ENCODE data around the gene DPH2. TPM values are rescaled to one million over a fixed set of nuclear protein-coding genes. Genes with fewer than 3 reads are reported as not detected.

DPH2 gene
- total and polyA plus RNA-seq, 7 donors = 37.8 to 123 (median 53.7) TPM

DNA sequence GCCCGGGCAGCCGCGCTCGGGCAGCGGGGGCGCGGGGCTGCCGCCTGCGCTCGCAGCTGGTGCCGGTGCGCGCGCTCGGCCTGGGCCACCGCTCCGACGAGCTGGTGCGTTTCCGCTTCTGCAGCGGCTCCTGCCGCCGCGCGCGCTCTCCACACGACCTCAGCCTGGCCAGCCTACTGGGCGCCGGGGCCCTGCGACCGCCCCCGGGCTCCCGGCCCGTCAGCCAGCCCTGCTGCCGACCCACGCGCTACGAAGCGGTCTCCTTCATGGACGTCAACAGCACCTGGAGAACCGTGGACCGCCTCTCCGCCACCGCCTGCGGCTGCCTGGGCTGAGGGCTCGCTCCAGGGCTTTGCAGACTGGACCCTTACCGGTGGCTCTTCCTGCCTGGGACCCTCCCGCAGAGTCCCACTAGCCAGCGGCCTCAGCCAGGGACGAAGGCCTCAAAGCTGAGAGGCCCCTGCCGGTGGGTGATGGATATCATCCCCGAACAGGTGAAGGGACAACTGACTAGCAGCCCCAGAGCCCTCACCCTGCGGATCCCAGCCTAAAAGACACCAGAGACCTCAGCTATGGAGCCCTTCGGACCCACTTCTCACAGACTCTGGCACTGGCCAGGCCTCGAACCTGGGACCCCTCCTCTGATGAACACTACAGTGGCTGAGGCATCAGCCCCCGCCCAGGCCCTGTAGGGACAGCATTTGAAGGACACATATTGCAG lies 33.2 kb upstream of the DPH2 start:
- Histone ChIP-seq H3K27ac (no peak overlapping the region), H3K27me3 (ENCODE audit: insufficient read depth in 3 of 3, low read length in 2 of 3) (peaks cover 0 to 4% (median 0%) of the 10 kb centered on the region in 3 donors), H3K36me3 (ENCODE audit: insufficient read depth in 1 of 2, low read depth in 1 of 2) (no peaks in the 10 kb centered on the region), H3K9me3 (no peaks in the 10 kb centered on the region), H3K4me3 (peak overlapping the region; percentile 64), H3K4me1 (peaks cover 25% of the 10 kb centered on the region)
- 15 to 30% (median 22%) methylated on average over 29 to 56 of the region's 56 CpGs for WGBS, 3 donors
- DNase-seq (peak; percentile 30 to 66), ATAC-seq (peak in 3 of 4 donors; percentile 21 to 36 (median 30))
- intact Hi-C loops (cut with DNase I) = loop anchor here (2.0 to 10.0 kb wide), 3 partner anchors 174 to 409 kb away; no protein-coding TSS in a partner anchor
- TF ChIP-seq, protein P1, sequence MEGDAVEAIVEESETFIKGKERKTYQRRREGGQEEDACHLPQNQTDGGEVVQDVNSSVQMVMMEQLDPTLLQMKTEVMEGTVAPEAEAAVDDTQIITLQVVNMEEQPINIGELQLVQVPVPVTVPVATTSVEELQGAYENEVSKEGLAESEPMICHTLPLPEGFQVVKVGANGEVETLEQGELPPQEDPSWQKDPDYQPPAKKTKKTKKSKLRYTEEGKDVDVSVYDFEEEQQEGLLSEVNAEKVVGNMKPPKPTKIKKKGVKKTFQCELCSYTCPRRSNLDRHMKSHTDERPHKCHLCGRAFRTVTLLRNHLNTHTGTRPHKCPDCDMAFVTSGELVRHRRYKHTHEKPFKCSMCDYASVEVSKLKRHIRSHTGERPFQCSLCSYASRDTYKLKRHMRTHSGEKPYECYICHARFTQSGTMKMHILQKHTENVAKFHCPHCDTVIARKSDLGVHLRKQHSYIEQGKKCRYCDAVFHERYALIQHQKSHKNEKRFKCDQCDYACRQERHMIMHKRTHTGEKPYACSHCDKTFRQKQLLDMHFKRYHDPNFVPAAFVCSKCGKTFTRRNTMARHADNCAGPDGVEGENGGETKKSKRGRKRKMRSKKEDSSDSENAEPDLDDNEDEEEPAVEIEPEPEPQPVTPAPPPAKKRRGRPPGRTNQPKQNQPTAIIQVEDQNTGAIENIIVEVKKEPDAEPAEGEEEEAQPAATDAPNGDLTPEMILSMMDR (IDR thresholded peaks at IDR 0.05) = no peak

DNA sequence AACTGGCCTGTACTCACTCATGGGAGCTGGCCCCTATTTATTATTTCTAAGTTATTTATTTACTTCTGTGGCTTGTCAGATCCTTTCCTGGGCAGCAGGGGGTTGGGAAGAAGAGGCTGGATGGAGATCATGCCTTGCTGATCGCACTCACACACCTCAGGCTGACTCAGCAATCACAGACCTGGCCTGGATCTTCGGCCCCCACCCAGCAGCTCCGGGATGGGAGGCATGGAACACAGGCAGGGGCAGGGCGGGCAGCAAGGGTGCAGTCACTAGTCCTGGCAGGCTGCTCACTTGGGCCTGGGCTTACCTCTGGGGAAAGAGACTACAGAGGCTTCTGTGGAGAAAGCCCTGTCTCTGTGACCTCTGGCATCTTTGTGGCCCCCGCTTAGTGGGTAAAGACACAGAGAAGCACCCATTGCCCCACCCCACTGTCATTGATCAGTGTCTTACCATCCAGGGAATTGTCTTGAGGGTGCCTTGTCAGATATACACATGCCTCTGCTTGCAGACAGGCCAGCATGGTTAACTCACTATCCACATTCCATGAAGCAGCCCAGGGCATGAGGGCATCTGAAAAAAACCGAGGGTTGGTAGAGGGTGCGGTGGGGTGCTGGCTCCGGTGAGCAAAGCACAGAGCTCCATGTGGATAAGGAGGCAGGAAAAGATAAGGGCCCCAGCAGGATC lies 32.5 kb upstream of the DPH2 start:
- peaks cover 25% of the 10 kb centered on the region for H3K4me1 ChIP-seq
- no peaks in the 10 kb centered on the region for H3K36me3 ChIP-seq (ENCODE audit: insufficient read depth in 1 of 2, low read depth in 1 of 2)
- peaks cover 0 to 4% (median 0%) of the 10 kb centered on the region in 3 donors for H3K27me3 ChIP-seq (ENCODE audit: insufficient read depth in 3 of 3, low read length in 2 of 3)
- ATAC-seq = no peak
- H3K9me3 ChIP-seq = no peaks in the 10 kb centered on the region
- TF ChIP-seq, protein P1 (IDR thresholded peaks at IDR 0.05) = no peak
- WGBS, 3 donors = 91 to 94% (median 92%) methylated on average over 8 of the region's 8 CpGs
- no peak for DNase-seq
- intact Hi-C loops (cut with DNase I) = loop anchor here (2.0 to 10.0 kb wide), 3 partner anchors 175 to 410 kb away; no protein-coding TSS in a partner anchor
- H3K27ac ChIP-seq = no peak overlapping the region
- no peak overlapping the region for H3K4me3 ChIP-seq

DNA sequence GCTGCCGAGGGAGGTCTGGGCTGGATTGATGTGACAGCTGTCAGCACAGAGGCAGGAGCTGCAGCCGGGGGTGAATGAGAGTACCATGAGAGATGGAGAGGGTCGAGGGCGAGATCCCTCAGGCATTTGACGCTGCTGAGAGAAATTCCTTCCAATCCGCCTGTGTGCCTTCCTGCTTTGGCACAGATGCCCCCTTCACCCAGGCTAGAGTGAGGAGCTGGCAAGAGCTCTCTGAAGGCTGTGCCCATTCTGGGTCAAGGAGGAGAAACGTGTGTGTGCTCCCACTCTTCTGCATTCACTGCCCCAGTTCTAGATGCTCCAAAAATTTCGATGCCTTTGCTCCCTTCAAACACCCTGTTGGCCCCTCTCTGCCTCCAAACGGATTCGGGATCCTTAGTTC lies 31.4 kb upstream of the DPH2 start:
- Histone ChIP-seq H3K36me3 (ENCODE audit: insufficient read depth in 1 of 2, low read depth in 1 of 2) (no peaks in the 10 kb centered on the region), H3K27me3 (ENCODE audit: insufficient read depth in 3 of 3, low read length in 2 of 3) (peaks cover 0 to 4% (median 0%) of the 10 kb centered on the region in 3 donors), H3K4me1 (peaks cover 20% of the 10 kb centered on the region), H3K27ac (no peak overlapping the region), H3K4me3 (no peak overlapping the region), H3K9me3 (no peaks in the 10 kb centered on the region)
- TF ChIP-seq, protein P1 (IDR thresholded peaks at IDR 0.05) = no peak
- intact Hi-C loops (cut with DNase I) = loop anchor here in 1 of 2 donors (5.0 to 10.0 kb wide), 2 partner anchors 274 to 411 kb away; no protein-coding TSS in a partner anchor
- DNase-seq (no peak), ATAC-seq (no peak)
- WGBS, 3 donors = 35 to 56% (median 43%) methylated on average over 10 of the region's 10 CpGs

DNA sequence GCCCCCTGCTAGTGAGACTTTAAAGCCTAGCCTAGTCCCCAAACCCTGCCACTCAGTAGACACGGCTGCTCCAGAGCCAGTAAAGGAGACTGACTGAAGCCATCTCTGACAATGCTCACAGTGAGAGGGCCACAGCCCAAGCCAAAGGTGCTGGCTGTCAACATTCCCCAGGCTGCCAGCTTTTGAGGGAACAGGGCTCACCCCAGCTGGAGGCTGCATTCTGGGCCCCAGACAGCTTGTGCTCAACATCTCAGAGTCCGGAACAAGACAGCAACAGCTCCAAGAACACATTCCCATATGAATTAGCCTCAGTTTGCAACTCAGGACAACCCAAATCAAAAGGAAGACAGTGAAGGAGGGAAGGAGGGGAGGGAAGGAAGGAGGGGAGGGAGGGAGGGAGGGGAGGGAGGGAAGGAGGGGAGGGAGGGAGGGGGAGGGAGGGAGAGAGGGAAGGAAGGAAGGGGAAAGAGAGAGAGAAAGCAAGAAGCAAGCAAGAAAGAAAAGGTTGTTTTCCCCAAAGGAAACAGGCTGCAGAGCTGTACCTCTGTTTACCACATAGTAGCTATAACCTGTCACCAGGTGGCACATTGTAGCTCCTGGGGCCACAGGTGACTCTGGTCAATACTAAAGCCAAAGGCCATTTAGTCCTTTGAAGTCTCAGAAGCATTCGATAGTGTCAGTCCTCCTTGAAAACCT lies 30.8 kb upstream of the DPH2 start:
- Histone ChIP-seq H3K36me3 (ENCODE audit: insufficient read depth in 1 of 2, low read depth in 1 of 2) (no peaks in the 10 kb centered on the region), H3K27me3 (ENCODE audit: insufficient read depth in 3 of 3, low read length in 2 of 3) (no peaks in the 10 kb centered on the region), H3K9me3 (no peaks in the 10 kb centered on the region), H3K4me1 (peaks cover 14% of the 10 kb centered on the region), H3K4me3 (no peak overlapping the region), H3K27ac (no peak overlapping the region)
- 37 to 56% (median 44%) methylated on average over 3 of the region's 3 CpGs for WGBS, 3 donors
- peak in 1 of 2 donors; percentile 79 for DNase-seq
- TF ChIP-seq, protein P1 (IDR thresholded peaks at IDR 0.05) = no peak
- ATAC-seq = peak in 2 of 4 donors; percentile 65 to 68
- intact Hi-C loops (cut with DNase I) = loop anchor here in 1 of 2 donors (5.0 to 10.0 kb wide), 2 partner anchors 274 to 412 kb away; no protein-coding TSS in a partner anchor
